GM06990 (cell line): ENCODE data around the gene PMEPA1.
A peak's percentile ranks its signal among the peaks of the same experiment; 100 is the strongest.

Experiments used
- DNase-seq: peaks from one replicate; pipeline ENCODE4 v3.0.0-alpha.2; 2011; ENCODE audit not compliant: insufficient read length; ENCODE audit errors: extremely low read depth
- H3K27me3 ChIP-seq: replicated peaks from 2 replicates; pipeline ENCODE4 v1.6.0; 2011; ENCODE audit warnings: low read length; ENCODE audit not compliant: control insufficient read depth, insufficient read depth
- H3K36me3 ChIP-seq: 2 replicates; pipeline ENCODE4 v1.5.1; 2011; ENCODE audit warnings: low read length; ENCODE audit not compliant: control insufficient read depth, insufficient read depth
- H3K4me3 ChIP-seq: replicated peaks from 2 replicates; pipeline ENCODE4 v1.5.1; 2011; ENCODE audit warnings: low read depth, mild to moderate bottlenecking, control low read depth, low read length
- TF ChIP-seq, protein P1 (sequence below): IDR thresholded peaks from 2 replicates; pipeline ENCODE4 v1.5.1; 2011; ENCODE audit warnings: low read length, control low read depth, mild to moderate bottlenecking, inconsistent platforms; ENCODE audit not compliant: insufficient read depth, poor library complexity, severe bottlenecking

Gene PMEPA1

DNA sequence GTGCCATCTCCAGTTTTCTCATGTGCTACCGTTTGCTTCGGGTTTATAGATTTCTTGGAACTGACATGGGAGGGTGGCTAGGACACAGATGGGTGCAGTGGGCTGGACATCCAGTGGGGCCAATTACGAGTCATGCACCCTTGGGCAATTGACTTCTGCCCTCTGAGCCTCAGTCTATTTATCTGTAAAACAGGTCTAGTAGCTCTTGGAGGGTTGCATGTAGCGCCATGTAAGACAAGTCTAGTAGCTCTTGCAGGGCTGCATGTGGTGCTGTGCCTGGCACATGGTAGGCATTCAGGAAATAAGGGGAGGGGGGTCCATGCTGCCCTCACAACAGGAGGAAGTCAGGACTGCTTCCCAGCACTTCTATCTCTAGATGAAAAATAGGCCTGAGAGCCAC lies 15.3 kb downstream of the PMEPA1 start:
- Histone ChIP-seq H3K27me3 (no peaks in the 10 kb centered on the region), H3K4me3 (no peak overlapping the region), H3K36me3 (no peaks in the 10 kb centered on the region)
- no peak for DNase-seq
- TF ChIP-seq, protein P1, sequence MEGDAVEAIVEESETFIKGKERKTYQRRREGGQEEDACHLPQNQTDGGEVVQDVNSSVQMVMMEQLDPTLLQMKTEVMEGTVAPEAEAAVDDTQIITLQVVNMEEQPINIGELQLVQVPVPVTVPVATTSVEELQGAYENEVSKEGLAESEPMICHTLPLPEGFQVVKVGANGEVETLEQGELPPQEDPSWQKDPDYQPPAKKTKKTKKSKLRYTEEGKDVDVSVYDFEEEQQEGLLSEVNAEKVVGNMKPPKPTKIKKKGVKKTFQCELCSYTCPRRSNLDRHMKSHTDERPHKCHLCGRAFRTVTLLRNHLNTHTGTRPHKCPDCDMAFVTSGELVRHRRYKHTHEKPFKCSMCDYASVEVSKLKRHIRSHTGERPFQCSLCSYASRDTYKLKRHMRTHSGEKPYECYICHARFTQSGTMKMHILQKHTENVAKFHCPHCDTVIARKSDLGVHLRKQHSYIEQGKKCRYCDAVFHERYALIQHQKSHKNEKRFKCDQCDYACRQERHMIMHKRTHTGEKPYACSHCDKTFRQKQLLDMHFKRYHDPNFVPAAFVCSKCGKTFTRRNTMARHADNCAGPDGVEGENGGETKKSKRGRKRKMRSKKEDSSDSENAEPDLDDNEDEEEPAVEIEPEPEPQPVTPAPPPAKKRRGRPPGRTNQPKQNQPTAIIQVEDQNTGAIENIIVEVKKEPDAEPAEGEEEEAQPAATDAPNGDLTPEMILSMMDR = no peak

GRCh38 chr20:57693670-57694329 lies 16.0 kb downstream of the PMEPA1 start:
- TF ChIP-seq, protein P1 = no peak
- no peak for DNase-seq
- Histone ChIP-seq H3K27me3 (no peaks in the 10 kb centered on the region; the same call in 1 of the 2 replicates), H3K36me3 (no peaks in the 10 kb centered on the region), H3K4me3 (no peak overlapping the region)

GRCh38 chr20:57693002-57693582 lies 16.7 kb downstream of the PMEPA1 start:
- no peak for DNase-seq
- TF ChIP-seq, protein P1 = peak; percentile 48
- Histone ChIP-seq H3K27me3 (no peaks in the 10 kb centered on the region; the same call in 1 of the 2 replicates), H3K4me3 (no peak overlapping the region), H3K36me3 (no peaks in the 10 kb centered on the region)

DNA sequence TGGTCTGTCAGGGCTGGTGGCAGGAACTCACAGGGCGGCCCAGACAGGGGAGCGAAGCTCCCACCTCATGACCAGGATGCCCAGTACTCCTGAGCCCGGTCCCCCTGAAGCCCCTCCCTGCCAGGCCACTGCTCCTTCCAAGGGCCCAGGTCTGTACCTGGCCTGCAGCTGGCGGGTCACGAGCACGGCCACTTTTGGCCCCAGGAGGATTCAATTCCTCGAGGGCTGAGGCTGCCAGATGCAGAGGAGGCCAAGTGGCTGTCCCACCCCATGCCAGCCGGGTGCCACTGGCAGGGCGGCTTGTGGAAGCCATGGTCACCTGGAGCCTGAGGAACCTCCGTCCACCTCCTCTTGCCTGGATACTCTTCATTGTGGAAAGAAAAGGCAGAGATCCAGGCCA lies 17.4 kb downstream of the PMEPA1 start:
- no peak for DNase-seq
- Histone ChIP-seq H3K4me3 (no peak overlapping the region), H3K27me3 (no peaks in the 10 kb centered on the region; the same call in 1 of the 2 replicates), H3K36me3 (no peaks in the 10 kb centered on the region)
- TF ChIP-seq, protein P1 = no peak

DNA sequence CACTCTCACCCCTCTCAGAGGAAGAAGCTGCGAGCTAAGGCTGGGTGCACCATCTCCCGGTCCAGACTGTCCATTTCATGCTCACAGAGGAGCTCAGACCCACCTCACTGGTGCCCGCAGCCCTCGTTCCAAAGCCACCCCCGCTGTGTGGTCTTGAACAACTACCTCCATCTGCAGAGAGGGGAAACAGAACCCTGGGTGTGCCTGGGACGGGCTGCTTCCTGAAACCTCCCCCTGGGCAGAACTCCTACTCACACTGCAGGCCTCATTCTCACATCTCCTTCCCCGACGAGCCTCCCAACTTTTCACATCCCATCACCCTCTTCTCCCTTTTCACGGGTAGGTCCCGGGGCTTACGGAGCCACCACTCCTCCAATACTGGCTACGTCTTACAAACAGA lies 18.1 kb downstream of the PMEPA1 start:
- H3K4me3 ChIP-seq = no peak overlapping the region
- no peaks in the 10 kb centered on the region; the same call in 1 of the 2 replicates for H3K27me3 ChIP-seq
- TF ChIP-seq, protein P1 = no peak
- H3K36me3 ChIP-seq = no peaks in the 10 kb centered on the region
- DNase-seq = no peak
